IMR-90 (cell line): ENCODE results near the gene BEX3. TPM values are rescaled to one million over a fixed set of nuclear protein-coding genes. Genes with fewer than 3 reads are reported as not detected.
"Not testable (repeated sequence)": the region's sequence is repeated elsewhere in the genome, so short reads cannot be mapped to it uniquely, and the experiment has no call there.

Experiments
- ATAC-seq: fragments of 200-7000 bp; cut with Tn5 transposase; 2 replicates; pipeline ENCODE4 v1.9.1; 2020; ENCODE audit warnings: low read depth, mild to moderate bottlenecking, moderate library complexity
- BruUV-seq: library from RNA; stranded (reverse); fragments of 400-500 nt; replicated peaks from 2 replicates; lab custom pipeline; 2021; lab: Mats Ljungman, UMichigan
- CTCF ChIA-PET: fragments of 300-600 bp; formaldehyde crosslinking; extraction: SDS; loops from one replicate; lab custom pipeline; 2021; ENCODE audit warnings: antibody characterized with exemption; lab: Yijun Ruan, JAX
- POLR2A ChIA-PET: fragments of 300-600 bp; sonication (Branson Sonifier 250); formaldehyde crosslinking; loops from one replicate; lab custom pipeline; 2022; ENCODE audit warnings: antibody characterized with exemption; ENCODE audit not compliant: unreplicated experiment; lab: Charles Lee
- DNase-seq: peaks from one replicate; pipeline ENCODE4 v3.0.0; 2013
- H2AFZ ChIP-seq: replicated peaks from 2 replicates; pipeline ENCODE3; 2013; ENCODE audit warnings: low read length, mild to moderate bottlenecking; ENCODE audit not compliant: poor library complexity
- H2AK5ac ChIP-seq: 2 replicates; pipeline ENCODE4 v1.6.1; 2013; ENCODE audit warnings: low read depth, low read length, inconsistent platforms
- H2AK9ac ChIP-seq: replicated peaks from 2 replicates; pipeline ENCODE3; 2013; ENCODE audit warnings: mild to moderate bottlenecking, low read depth, low read length, moderate library complexity; ENCODE audit not compliant: poor library complexity
- H2BK120ac ChIP-seq: 2 replicates; pipeline ENCODE4 v1.6.1; 2013; ENCODE audit warnings: low read depth, low read length, inconsistent platforms
- H2BK15ac ChIP-seq: 3 replicates; pipeline ENCODE4 v1.6.1; 2013; ENCODE audit warnings: low read depth, low read length, inconsistent platforms
- H2BK20ac ChIP-seq: 2 replicates; pipeline ENCODE4 v1.6.1; 2013; ENCODE audit warnings: low read depth, mild to moderate bottlenecking, inconsistent platforms, low read length, moderate library complexity
- H2BK5ac ChIP-seq: 2 replicates; pipeline ENCODE4 v1.6.1; 2013; ENCODE audit warnings: mild to moderate bottlenecking, low read depth, low read length, inconsistent platforms; ENCODE audit not compliant: poor library complexity, severe bottlenecking
- H3K14ac ChIP-seq: replicated peaks from 2 replicates; pipeline ENCODE4 v1.6.1; 2013; ENCODE audit warnings: low read depth, low read length, inconsistent platforms
- H3K18ac ChIP-seq: 2 replicates; pipeline ENCODE4 v1.6.1; 2013; ENCODE audit warnings: low read depth, low read length, control low read depth
- H3K23ac ChIP-seq: 2 replicates; pipeline ENCODE4 v1.6.1; 2013; ENCODE audit warnings: low read depth, low read length, inconsistent platforms
- H3K27ac ChIP-seq: 2 replicates; pipeline ENCODE4 v1.5.1; 2013; ENCODE audit warnings: mild to moderate bottlenecking, control low read depth, low read length; ENCODE audit not compliant: insufficient read depth
- H3K27me3 ChIP-seq: 2 replicates; pipeline ENCODE4 v1.6.1; 2013; ENCODE audit warnings: low read length; ENCODE audit not compliant: control insufficient read depth, insufficient read depth
- H3K36me3 ChIP-seq: 2 replicates; pipeline ENCODE4 v1.6.1; 2013; ENCODE audit warnings: low read length, mixed read lengths; ENCODE audit not compliant: control insufficient read depth, insufficient read depth
- H3K4ac ChIP-seq: 2 replicates; pipeline ENCODE4 v1.6.1; 2013; ENCODE audit warnings: low read depth, low read length, inconsistent platforms
- H3K4me1 ChIP-seq: 2 replicates; pipeline ENCODE4 v1.6.1; 2013; ENCODE audit warnings: low read length, mixed read lengths; ENCODE audit not compliant: control insufficient read depth, insufficient read depth
- H3K4me2 ChIP-seq: 2 replicates; pipeline ENCODE4 v1.6.1; 2013; ENCODE audit warnings: low read depth, mild to moderate bottlenecking, control low read depth, low read length, moderate library complexity
- H3K4me3 ChIP-seq: 2 replicates; pipeline ENCODE4 v1.5.1; 2013; ENCODE audit warnings: low read depth, mild to moderate bottlenecking, control low read depth, low read length, moderate library complexity; ENCODE audit not compliant: insufficient read depth
- H3K56ac ChIP-seq: 2 replicates; pipeline ENCODE4 v1.6.1; 2013; ENCODE audit warnings: low read length, inconsistent platforms; ENCODE audit not compliant: insufficient read depth; ENCODE audit errors: extremely low read depth
- H3K79me1 ChIP-seq, 2 experiments: 2 replicates each; pipeline ENCODE4 v1.6.1; 2013; ENCODE audit warnings: low read length in 2 of 2, inconsistent platforms in 1 of 2, low read depth in 1 of 2
- H3K9ac ChIP-seq: 2 replicates; pipeline ENCODE4 v1.6.1; 2013; ENCODE audit warnings: low read depth, low read length, control low read depth
- H3K9me1 ChIP-seq: 2 replicates; pipeline ENCODE4 v1.6.1; 2013; ENCODE audit warnings: low read length, inconsistent platforms; ENCODE audit not compliant: insufficient read depth
- H3K9me3 ChIP-seq: 2 replicates; pipeline ENCODE4 v1.6.1; 2013; ENCODE audit warnings: low read length; ENCODE audit not compliant: control insufficient read depth, insufficient read depth
- H4K20me1 ChIP-seq: 2 replicates; pipeline ENCODE4 v1.6.1; 2013; ENCODE audit warnings: low read length, inconsistent platforms; ENCODE audit not compliant: insufficient read depth
- H4K5ac ChIP-seq: 2 replicates; pipeline ENCODE4 v1.6.1; 2013; ENCODE audit warnings: mild to moderate bottlenecking, low read depth, low read length, control low read depth
- H4K8ac ChIP-seq, 2 experiments: 2 replicates each; pipeline ENCODE4 v1.6.1; 2013; ENCODE audit warnings: low read depth in 2 of 2, low read length in 2 of 2, control low read depth in 1 of 2, inconsistent platforms in 1 of 2
- H4K91ac ChIP-seq: 2 replicates; pipeline ENCODE4 v1.6.1; 2013; ENCODE audit warnings: low read depth, low read length, inconsistent platforms; ENCODE audit not compliant: insufficient read depth
- WGBS, 2 experiments: methylation state at CpG; one replicate each; pipeline versions ENCODE4 v1.1.5 to v1.1.7; 2013; ENCODE audit warnings: missing lambda C conversion rate in 2 of 2; ENCODE audit not compliant: insufficient read length in 1 of 2; ENCODE audit errors: extremely low coverage in 2 of 2; 5-methylcytosine and 5-hydroxymethylcytosine counted together
- dilution Hi-C: fragments of 300-500 bp; cut with HindIII; formaldehyde crosslinking; loops from one replicate; pipeline ENCODE4 v1.14.3; 2018; ENCODE audit warnings: low sequenced_read_pairs; ENCODE audit not compliant: unreplicated experiment
- in situ Hi-C: fragments of 300-500 bp; cut with MboI; formaldehyde crosslinking; loops from 3 replicates; pipeline ENCODE4 v1.14.3; 2019; ENCODE audit warnings: low sequenced_read_pairs, inconsistent platforms, mixed read lengths
- intact Hi-C: fragments of 100-400 bp; cut with micrococcal nuclease; formaldehyde crosslinking; loops from 2 replicates; pipeline ENCODE4 v1.10.0; 2022
- polyA plus RNA-seq, 3 experiments: library from polyadenylated mRNA; depleted of rRNA; stranded (reverse); fragments of >200 nt; gene quantifications; 2 replicates each; pipeline ENCODE4 v1.2.3, GENCODE V29; 2012; ENCODE audit warnings: low replicate concordance in 1 of 3
- total RNA-seq: library from RNA; depleted of rRNA; stranded (reverse); fragments of >200 nt; gene quantifications from 2 replicates; pipeline ENCODE4 v1.2.3, GENCODE V29; 2012

The BEX3 gene
- total and polyA plus RNA-seq, 2 of the 4 experiments (the other 2 are of a cell fraction), result 114 to 409 TPM

- intact Hi-C loops, result loop anchor here (5.0 kb wide), 1 partner anchor 103 kb away; no protein-coding TSS in a partner anchor
- H3K14ac ChIP-seq, H2AK5ac ChIP-seq, H4K8ac ChIP-seq, H3K36me3 ChIP-seq, ATAC-seq, BruUV-seq, H4K5ac ChIP-seq, H2BK5ac ChIP-seq, H3K9ac ChIP-seq, H3K9me1 ChIP-seq, dilution Hi-C loops, in situ Hi-C loops, DNase-seq, H3K4ac ChIP-seq, H2AFZ ChIP-seq, H3K56ac ChIP-seq, H2AK9ac ChIP-seq, H2BK20ac ChIP-seq, H3K23ac ChIP-seq, H3K27me3 ChIP-seq, H3K27ac ChIP-seq, H2BK120ac ChIP-seq, H3K79me1 ChIP-seq, H3K4me2 ChIP-seq, H3K18ac ChIP-seq, H4K20me1 ChIP-seq, H2BK15ac ChIP-seq, H4K91ac ChIP-seq, H3K4me3 ChIP-seq, H3K4me1 ChIP-seq, H3K9me3 ChIP-seq: not testable (repeated sequence)
- POLR2A ChIA-PET, result interaction anchor here (1.0 kb wide), 1 partner anchor 8 kb away, joined by 3 read pairs; no protein-coding TSS in a partner anchor
- CTCF ChIA-PET, result interaction anchor here (1.5 kb wide), 1 partner anchor 50 kb away, joined by 3 read pairs; no protein-coding TSS in a partner anchor
- no CpG with 5 or more reads among the region's 3 CpGs for WGBS, 2 experiments
Measured at GRCh38 chrX:103359605-103360004, 16.7 kb upstream of the BEX3 start.
